ENCODE data around the gene C1R.

The C1R gene

GRCh38 chr12:7031306-7031705 lies 60.9 kb downstream of the C1R start:
- H3K4me3 ChIP-seq (ENCODE audit: low read depth, low read length): no peak overlapping the region
- DNase-seq (ENCODE audit: low read depth): no peak
- TF ChIP-seq CTCF (IDR thresholded peaks at IDR 0.05; ENCODE audit: low read depth, low read length) (no peak), MAX (IDR thresholded peaks at IDR 0.05; ENCODE audit: low read depth, low read length) (no peak), POLR2A (IDR thresholded peaks at IDR 0.05; ENCODE audit: extremely low read depth, insufficient read length) (no peak), MYC (IDR thresholded peaks at IDR 0.05; ENCODE audit: low read depth, low read length) (no peak)

All from NB4 (cell line).